ENCODE results near the gene ZDHHC7.

ZDHHC7 gene

DNA sequence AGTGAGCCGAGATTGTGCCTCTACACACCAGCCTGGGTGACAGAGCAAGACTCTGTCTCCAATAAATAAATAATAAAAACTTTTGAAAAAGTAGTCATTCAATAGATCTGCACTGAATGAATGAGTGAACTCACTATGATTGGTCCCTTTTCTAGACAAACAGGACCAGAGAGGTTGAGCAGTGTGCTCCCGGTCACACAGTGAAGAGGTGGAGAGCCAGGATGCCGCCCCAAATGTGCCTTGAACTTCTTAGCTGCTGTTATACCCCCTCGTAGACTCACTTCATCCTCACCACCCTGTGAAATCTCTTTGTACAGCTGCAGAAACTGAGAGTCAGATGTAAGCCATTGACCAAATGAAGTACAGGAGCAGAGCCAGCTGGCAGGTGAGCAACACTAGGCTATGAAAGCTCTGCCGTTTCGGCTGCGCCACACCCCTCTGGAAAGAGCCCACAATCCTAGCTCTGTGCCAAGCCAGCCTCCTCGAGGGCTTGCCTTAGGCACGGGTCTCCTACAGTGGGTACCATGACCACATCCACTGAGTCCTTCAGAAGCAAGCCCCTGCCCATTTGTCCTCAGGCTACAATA lies 8.4 kb upstream of the ZDHHC7 start:
- H4K12ac ChIP-seq (ENCODE audit: low read depth, low read length) = no peak overlapping the region
- no peaks in the 10 kb centered on the region for H3K27me3 ChIP-seq (ENCODE audit: insufficient read depth, low read length)
- H3K4me2 ChIP-seq (ENCODE audit: low read length) = no peak overlapping the region
- no peak for DNase-seq
- H3K14ac ChIP-seq (ENCODE audit: low read length) = no peak overlapping the region
- no peak overlapping the region for H2BK120ac ChIP-seq (ENCODE audit: insufficient read depth, low read length, poor library complexity)
- H3K36me3 ChIP-seq (ENCODE audit: control insufficient read depth in 1 of 2, insufficient read depth in 2 of 2, low read length in 2 of 2) = no peaks in the 10 kb centered on the region
- no peak overlapping the region for H3K9ac ChIP-seq (ENCODE audit: low read length)
- no peak overlapping the region for H2BK5ac ChIP-seq (ENCODE audit: low read depth, low read length, poor library complexity)
- no peak overlapping the region for H4K91ac ChIP-seq (ENCODE audit: low read depth, low read length)
- no peak overlapping the region for H3K4ac ChIP-seq (ENCODE audit: low read depth, low read length)
- H2BK12ac ChIP-seq (ENCODE audit: low read length) = no peak overlapping the region
- no CpG with 5 or more reads among the region's 9 CpGs for WGBS (ENCODE audit: extremely low coverage, insufficient coverage, insufficient read length)
- no peak overlapping the region for H2AK5ac ChIP-seq (ENCODE audit: low read length)
- no peak overlapping the region for H3K18ac ChIP-seq (ENCODE audit: low read length)
- no peaks in the 10 kb centered on the region for H3K9me3 ChIP-seq (ENCODE audit: insufficient read depth, low read depth, low read length)
- no peak overlapping the region for H3K27ac ChIP-seq (ENCODE audit: low read depth, low read length)
- H2AFZ ChIP-seq (ENCODE audit: insufficient read depth, low read length, poor library complexity) = no peak overlapping the region
- H3K79me2 ChIP-seq (ENCODE audit: control insufficient read depth, insufficient read depth, low read length, poor library complexity) = no peaks in the 10 kb centered on the region
- no peak overlapping the region for H3K4me3 ChIP-seq (ENCODE audit: low read depth, low read length)
- H3K79me1 ChIP-seq (ENCODE audit: low read length) = peaks cover 3% of the 10 kb centered on the region
- no peaks in the 10 kb centered on the region for H3K4me1 ChIP-seq (ENCODE audit: control insufficient read depth in 1 of 2, insufficient read depth in 2 of 2, low read length in 2 of 2)
- H4K8ac ChIP-seq (ENCODE audit: low read depth, low read length) = no peak overlapping the region
- H3K23ac ChIP-seq (ENCODE audit: low read length) = no peak overlapping the region

DNA sequence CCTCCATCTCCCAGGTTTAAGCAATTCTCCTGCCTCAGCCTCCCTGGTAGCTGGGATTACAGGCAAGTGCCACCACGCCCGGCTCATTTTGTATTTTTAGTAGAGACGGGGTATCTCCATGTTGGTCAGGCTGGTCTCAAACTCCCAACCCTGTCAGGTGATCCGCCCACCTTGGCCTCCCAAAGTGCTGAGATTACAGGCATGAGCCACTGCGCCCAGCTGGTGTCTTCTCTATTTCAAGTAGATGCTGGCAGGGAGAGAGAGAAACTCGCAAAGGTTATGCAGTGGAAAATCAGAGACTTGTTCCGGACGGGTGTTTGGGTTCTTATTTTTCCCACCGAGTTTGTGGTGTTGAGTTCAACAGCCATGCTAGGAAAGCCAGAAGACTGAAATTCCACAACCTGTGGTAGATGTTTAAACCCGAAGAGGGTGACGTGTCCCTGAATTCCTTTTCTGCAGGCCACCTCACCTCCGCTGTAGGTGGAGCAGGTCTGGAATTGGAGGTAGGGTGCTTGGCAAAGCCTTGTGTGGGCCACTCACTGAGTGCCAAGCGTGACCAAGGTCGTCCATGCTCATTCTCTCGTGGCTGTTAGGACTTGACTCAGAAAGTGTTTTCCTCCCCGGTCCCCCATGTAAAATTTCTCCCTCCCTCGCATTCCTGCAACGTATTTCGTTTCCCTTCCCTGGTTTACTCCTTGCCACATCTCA lies 7.3 kb upstream of the ZDHHC7 start:
- Histone ChIP-seq H2BK5ac (ENCODE audit: low read depth, low read length, poor library complexity) (no peak overlapping the region), H4K12ac (ENCODE audit: low read depth, low read length) (no peak overlapping the region), H3K14ac (ENCODE audit: low read length) (no peak overlapping the region), H2BK120ac (ENCODE audit: insufficient read depth, low read length, poor library complexity) (no peak overlapping the region), H3K9me3 (ENCODE audit: insufficient read depth, low read depth, low read length) (no peaks in the 10 kb centered on the region), H3K27me3 (ENCODE audit: insufficient read depth, low read length) (no peaks in the 10 kb centered on the region), H3K9ac (ENCODE audit: low read length) (no peak overlapping the region), H3K79me2 (ENCODE audit: control insufficient read depth, insufficient read depth, low read length, poor library complexity) (no peaks in the 10 kb centered on the region), H2AK5ac (ENCODE audit: low read length) (no peak overlapping the region), H2BK12ac (ENCODE audit: low read length) (no peak overlapping the region), H3K4me2 (ENCODE audit: low read length) (no peak overlapping the region), H3K18ac (ENCODE audit: low read length) (no peak overlapping the region), H3K4ac (ENCODE audit: low read depth, low read length) (no peak overlapping the region), H2AFZ (ENCODE audit: insufficient read depth, low read length, poor library complexity) (no peak overlapping the region), H4K8ac (ENCODE audit: low read depth, low read length) (no peak overlapping the region), H3K4me1 (ENCODE audit: control insufficient read depth in 1 of 2, insufficient read depth in 2 of 2, low read length in 2 of 2) (no peaks in the 10 kb centered on the region), H3K79me1 (ENCODE audit: low read length) (peaks cover 3% of the 10 kb centered on the region), H4K91ac (ENCODE audit: low read depth, low read length) (no peak overlapping the region), H3K36me3 (ENCODE audit: control insufficient read depth in 1 of 2, insufficient read depth in 2 of 2, low read length in 2 of 2) (no peaks in the 10 kb centered on the region), H3K4me3 (ENCODE audit: low read depth, low read length) (no peak overlapping the region), H3K27ac (ENCODE audit: low read depth, low read length) (no peak overlapping the region), H3K23ac (ENCODE audit: low read length) (no peak overlapping the region)
- DNase-seq = peak; percentile 82
- WGBS (ENCODE audit: extremely low coverage, insufficient coverage, insufficient read length) = no CpG with 5 or more reads among the region's 19 CpGs

DNA sequence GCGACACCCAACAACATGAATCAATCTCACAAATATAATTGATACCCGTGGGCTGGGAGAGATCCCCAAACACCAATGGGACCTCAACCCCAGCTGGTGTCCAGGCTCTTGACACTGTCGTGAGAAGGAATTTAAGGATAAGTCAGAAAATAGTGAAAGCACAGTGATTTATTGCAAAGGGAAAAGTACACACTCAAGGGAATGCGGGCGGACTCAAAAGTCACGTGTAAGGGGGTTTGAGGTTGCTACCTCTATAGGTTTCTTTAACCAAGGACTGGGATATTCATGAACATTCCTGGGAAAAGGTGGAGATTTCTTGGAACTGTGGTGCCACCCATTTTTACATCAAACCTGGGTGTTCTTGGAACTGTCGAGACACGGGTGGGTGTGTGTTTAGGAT lies 6.3 kb upstream of the ZDHHC7 start:
- Histone ChIP-seq H3K4me2 (ENCODE audit: low read length) (no peak overlapping the region), H2BK5ac (ENCODE audit: low read depth, low read length, poor library complexity) (no peak overlapping the region), H3K4me3 (ENCODE audit: low read depth, low read length) (no peak overlapping the region), H3K36me3 (ENCODE audit: control insufficient read depth in 1 of 2, insufficient read depth in 2 of 2, low read length in 2 of 2) (no peaks in the 10 kb centered on the region), H3K4me1 (ENCODE audit: control insufficient read depth in 1 of 2, insufficient read depth in 2 of 2, low read length in 2 of 2) (no peaks in the 10 kb centered on the region), H4K8ac (ENCODE audit: low read depth, low read length) (no peak overlapping the region), H2BK120ac (ENCODE audit: insufficient read depth, low read length, poor library complexity) (no peak overlapping the region), H4K91ac (ENCODE audit: low read depth, low read length) (no peak overlapping the region), H3K9me3 (ENCODE audit: insufficient read depth, low read depth, low read length) (no peaks in the 10 kb centered on the region), H3K79me2 (ENCODE audit: control insufficient read depth, insufficient read depth, low read length, poor library complexity) (no peaks in the 10 kb centered on the region), H3K4ac (ENCODE audit: low read depth, low read length) (no peak overlapping the region), H3K27ac (ENCODE audit: low read depth, low read length) (no peak overlapping the region), H2BK12ac (ENCODE audit: low read length) (no peak overlapping the region), H3K14ac (ENCODE audit: low read length) (no peak overlapping the region), H2AFZ (ENCODE audit: insufficient read depth, low read length, poor library complexity) (no peak overlapping the region), H3K23ac (ENCODE audit: low read length) (no peak overlapping the region), H3K18ac (ENCODE audit: low read length) (no peak overlapping the region), H4K12ac (ENCODE audit: low read depth, low read length) (no peak overlapping the region), H3K9ac (ENCODE audit: low read length) (no peak overlapping the region), H3K79me1 (ENCODE audit: low read length) (peaks cover 3% of the 10 kb centered on the region), H3K27me3 (ENCODE audit: insufficient read depth, low read length) (no peaks in the 10 kb centered on the region), H2AK5ac (ENCODE audit: low read length) (no peak overlapping the region)
- WGBS (ENCODE audit: extremely low coverage, insufficient coverage, insufficient read length) = no CpG with 5 or more reads among the region's 8 CpGs
- peak in 1 of 2 donors; percentile 28 for DNase-seq

DNA sequence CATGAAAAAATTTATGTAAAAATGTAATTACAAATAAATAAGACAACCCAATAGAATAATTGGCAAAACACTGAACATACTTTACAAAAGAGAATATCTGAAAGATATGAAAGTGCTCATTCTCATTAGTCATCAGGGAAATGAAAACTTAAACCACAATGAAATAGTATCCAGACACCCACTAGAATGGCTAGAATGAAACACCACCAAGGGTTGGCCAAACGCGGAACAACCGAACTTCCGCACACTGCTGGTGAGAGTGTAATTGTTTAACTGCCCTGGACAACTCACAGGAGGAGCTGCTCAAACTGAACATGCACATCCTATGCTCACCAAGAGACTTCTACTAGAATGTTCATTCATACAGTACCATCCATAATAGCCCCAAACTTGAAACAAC lies 5.8 kb upstream of the ZDHHC7 start:
- H3K4me3 ChIP-seq (ENCODE audit: low read depth, low read length) = no peak overlapping the region
- no peak overlapping the region for H2BK120ac ChIP-seq (ENCODE audit: insufficient read depth, low read length, poor library complexity)
- H3K79me2 ChIP-seq (ENCODE audit: control insufficient read depth, insufficient read depth, low read length, poor library complexity) = no peaks in the 10 kb centered on the region
- no peak overlapping the region for H2BK12ac ChIP-seq (ENCODE audit: low read length)
- H2AFZ ChIP-seq (ENCODE audit: insufficient read depth, low read length, poor library complexity) = no peak overlapping the region
- H3K14ac ChIP-seq (ENCODE audit: low read length) = no peak overlapping the region
- no peaks in the 10 kb centered on the region for H3K36me3 ChIP-seq (ENCODE audit: control insufficient read depth in 1 of 2, insufficient read depth in 2 of 2, low read length in 2 of 2)
- H3K9ac ChIP-seq (ENCODE audit: low read length) = no peak overlapping the region
- no CpG with 5 or more reads among the region's 4 CpGs for WGBS (ENCODE audit: extremely low coverage, insufficient coverage, insufficient read length)
- H3K4me2 ChIP-seq (ENCODE audit: low read length) = no peak overlapping the region
- H3K4ac ChIP-seq (ENCODE audit: low read depth, low read length) = no peak overlapping the region
- no peaks in the 10 kb centered on the region for H3K4me1 ChIP-seq (ENCODE audit: control insufficient read depth in 1 of 2, insufficient read depth in 2 of 2, low read length in 2 of 2)
- H3K27ac ChIP-seq (ENCODE audit: low read depth, low read length) = no peak overlapping the region
- H3K23ac ChIP-seq (ENCODE audit: low read length) = no peak overlapping the region
- H4K8ac ChIP-seq (ENCODE audit: low read depth, low read length) = no peak overlapping the region
- H2BK5ac ChIP-seq (ENCODE audit: low read depth, low read length, poor library complexity) = no peak overlapping the region
- H4K12ac ChIP-seq (ENCODE audit: low read depth, low read length) = no peak overlapping the region
- H3K27me3 ChIP-seq (ENCODE audit: insufficient read depth, low read length) = no peaks in the 10 kb centered on the region
- peaks cover 3% of the 10 kb centered on the region for H3K79me1 ChIP-seq (ENCODE audit: low read length)
- H3K18ac ChIP-seq (ENCODE audit: low read length) = no peak overlapping the region
- no peaks in the 10 kb centered on the region for H3K9me3 ChIP-seq (ENCODE audit: insufficient read depth, low read depth, low read length)
- DNase-seq = peak in 1 of 2 donors; percentile 36
- no peak overlapping the region for H4K91ac ChIP-seq (ENCODE audit: low read depth, low read length)
- no peak overlapping the region for H2AK5ac ChIP-seq (ENCODE audit: low read length)
